ENCODE data around the gene EIF1AX.
"Not testable (repeated sequence)": the region's sequence is repeated elsewhere in the genome, so short reads cannot be mapped to it uniquely, and the experiment has no call there.

Gene EIF1AX

DNA sequence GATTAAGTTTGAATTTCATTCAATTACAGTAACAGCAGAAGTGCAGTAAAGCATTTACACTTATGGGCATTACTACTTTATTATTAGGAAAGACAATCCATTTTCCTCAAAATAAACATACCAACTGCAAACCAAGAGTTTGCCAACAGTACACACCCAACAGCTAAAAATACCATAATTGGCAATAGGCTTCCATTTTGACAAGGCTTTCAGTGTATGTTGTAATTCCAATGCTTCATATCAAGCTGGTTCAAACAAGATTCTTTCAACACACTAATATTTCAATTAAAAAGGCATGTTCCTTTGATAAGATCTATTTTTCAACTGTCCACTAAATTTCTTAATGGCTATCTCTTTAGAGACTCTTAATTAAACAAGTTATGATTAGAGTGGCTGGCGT, 12.1 kb downstream of the EIF1AX start:
- TF ChIP-seq, protein P1, sequence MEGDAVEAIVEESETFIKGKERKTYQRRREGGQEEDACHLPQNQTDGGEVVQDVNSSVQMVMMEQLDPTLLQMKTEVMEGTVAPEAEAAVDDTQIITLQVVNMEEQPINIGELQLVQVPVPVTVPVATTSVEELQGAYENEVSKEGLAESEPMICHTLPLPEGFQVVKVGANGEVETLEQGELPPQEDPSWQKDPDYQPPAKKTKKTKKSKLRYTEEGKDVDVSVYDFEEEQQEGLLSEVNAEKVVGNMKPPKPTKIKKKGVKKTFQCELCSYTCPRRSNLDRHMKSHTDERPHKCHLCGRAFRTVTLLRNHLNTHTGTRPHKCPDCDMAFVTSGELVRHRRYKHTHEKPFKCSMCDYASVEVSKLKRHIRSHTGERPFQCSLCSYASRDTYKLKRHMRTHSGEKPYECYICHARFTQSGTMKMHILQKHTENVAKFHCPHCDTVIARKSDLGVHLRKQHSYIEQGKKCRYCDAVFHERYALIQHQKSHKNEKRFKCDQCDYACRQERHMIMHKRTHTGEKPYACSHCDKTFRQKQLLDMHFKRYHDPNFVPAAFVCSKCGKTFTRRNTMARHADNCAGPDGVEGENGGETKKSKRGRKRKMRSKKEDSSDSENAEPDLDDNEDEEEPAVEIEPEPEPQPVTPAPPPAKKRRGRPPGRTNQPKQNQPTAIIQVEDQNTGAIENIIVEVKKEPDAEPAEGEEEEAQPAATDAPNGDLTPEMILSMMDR (IDR thresholded peaks at IDR 0.05; ENCODE audit: low read depth, low read length): no peak
- H3K4me3 ChIP-seq (replicated peaks in 1 of 2; ENCODE audit: low read depth in 2 of 2, low read length in 2 of 2): no peak overlapping the region
- DNase-seq (ENCODE audit: low read depth in 2 of 2): no peak

DNA sequence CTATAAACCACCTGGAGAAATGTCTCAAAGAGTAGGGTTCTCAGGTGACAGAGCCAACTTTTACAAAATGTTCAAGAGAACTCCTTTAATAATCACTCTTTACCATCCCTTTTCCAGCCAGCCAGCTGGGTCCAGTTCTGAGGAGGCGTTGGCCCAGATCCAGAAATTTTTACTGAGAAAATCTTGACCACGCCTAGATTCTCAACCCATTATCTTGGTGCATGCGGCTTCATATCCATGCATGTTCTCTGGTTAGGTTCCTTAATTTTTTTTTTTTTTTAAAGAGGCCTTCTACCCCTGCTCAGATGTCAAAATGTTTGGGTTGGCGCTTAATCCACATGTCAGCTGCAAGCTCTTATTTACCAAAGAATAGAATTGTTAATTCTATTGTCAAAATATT, 13.0 kb downstream of the EIF1AX start:
- DNase-seq (ENCODE audit: low read depth in 2 of 2): peak; percentile 19 to 22
- TF ChIP-seq, protein P1 (IDR thresholded peaks at IDR 0.05; ENCODE audit: low read depth, low read length): no peak
- H3K4me3 ChIP-seq (replicated peaks in 1 of 2; ENCODE audit: low read depth in 2 of 2, low read length in 2 of 2): no peak overlapping the region

DNA sequence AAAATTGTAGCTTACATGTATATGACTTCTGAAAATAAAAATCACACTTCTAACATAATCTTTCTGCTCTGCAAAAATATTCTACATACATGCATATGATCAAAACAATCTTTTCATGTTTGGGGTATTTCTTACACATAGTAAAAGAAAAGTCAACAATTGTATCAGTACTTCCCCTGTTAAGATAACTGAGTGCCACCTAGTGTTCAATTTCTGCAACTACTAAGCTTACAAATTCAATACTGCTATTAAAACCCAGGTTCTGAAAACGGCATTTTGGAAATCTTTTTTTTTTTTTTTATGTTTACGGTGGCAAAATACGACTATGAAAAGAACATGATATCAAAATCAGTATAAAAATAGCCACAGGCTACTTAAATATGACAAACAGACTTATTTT, 14.2 kb downstream of the EIF1AX start:
- TF ChIP-seq, protein P1 (IDR thresholded peaks at IDR 0.05; ENCODE audit: low read depth, low read length): peak; percentile 7
- H3K4me3 ChIP-seq (replicated peaks in 1 of 2; ENCODE audit: low read depth in 2 of 2, low read length in 2 of 2); DNase-seq (ENCODE audit: low read depth in 2 of 2): not testable (repeated sequence)

DNA sequence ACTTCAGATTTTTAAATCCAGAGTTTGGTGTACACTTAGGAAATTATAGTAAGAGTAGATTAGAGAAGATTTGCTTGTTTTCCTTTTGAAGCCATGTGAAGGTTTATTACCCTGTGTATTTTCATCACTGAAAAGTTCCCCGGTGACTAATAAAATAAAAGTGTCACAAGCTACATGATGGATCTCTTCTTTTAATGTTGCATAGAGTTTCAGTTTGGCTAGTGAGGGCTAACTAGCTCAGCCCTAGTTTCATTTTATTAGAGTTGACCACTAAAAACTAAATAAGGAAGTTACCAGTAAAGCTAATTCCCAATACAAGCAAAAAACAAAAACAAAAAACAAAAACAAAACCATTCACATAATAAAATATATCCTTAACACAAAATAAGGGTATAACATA, 14.8 kb downstream of the EIF1AX start:
- not testable (repeated sequence) for H3K4me3 ChIP-seq (replicated peaks in 1 of 2; ENCODE audit: low read depth in 2 of 2, low read length in 2 of 2); DNase-seq (ENCODE audit: low read depth in 2 of 2)

DNA sequence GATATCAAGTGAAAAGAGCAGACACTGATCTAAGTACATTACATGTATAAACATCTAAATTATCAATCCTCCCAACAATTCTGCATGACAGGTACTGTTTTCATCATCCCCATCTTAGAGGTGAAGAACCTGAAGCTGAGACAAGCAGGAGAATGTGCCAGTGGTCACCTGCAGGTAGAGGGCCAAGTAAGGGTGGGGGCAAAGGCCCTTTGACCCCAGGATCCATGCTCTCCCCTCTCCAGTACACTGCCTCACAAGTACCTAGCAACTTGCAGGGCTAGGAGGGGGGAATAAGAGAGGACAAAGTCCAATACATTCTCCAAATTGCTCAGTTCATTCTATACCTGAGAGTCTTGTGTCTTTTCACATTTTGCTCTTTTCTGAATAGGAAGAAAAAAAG, 16.7 kb downstream of the EIF1AX start:
- TF ChIP-seq, protein P1 (IDR thresholded peaks at IDR 0.05; ENCODE audit: low read depth, low read length): no peak
- no peak for DNase-seq (ENCODE audit: low read depth in 2 of 2)
- no peak overlapping the region for H3K4me3 ChIP-seq (replicated peaks in 1 of 2; ENCODE audit: low read depth in 2 of 2, low read length in 2 of 2)

DNA sequence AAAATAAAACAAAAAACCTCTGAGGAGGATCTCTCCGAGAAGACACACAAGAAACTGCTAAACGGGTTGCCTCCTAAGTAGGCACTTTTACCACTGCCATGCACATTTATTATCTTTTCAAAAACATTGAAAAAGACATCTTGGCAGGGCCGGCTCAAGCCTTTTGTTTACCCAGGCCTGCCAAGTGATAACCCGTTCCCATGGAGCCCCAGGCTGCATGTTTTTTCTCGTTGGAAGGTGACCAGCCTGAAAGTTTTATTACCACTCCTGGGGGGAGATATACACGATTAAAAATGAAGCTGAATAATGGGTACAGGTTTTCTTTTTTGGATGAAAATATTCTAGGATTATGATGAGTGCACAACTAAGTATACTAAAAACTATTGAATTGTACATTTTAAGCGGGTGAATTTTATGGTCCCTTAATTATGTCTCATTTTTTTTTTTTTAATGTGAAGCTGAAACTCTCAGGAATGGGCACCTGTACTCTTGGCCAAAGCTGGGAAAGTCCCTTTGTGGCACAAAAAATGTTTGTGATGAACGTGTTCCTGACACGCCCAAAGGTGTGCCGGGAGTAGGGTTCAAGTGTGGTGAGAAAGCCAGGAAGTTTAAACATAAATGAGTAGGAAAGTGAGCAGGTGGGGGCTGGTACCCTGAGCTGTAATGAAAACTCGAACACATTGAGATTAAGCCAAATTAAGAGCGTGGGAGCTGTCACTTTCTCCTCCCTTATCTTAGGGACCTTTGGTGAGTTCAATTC, 23.4 kb downstream of the EIF1AX start:
- DNase-seq (ENCODE audit: low read depth in 2 of 2): no peak
- H3K4me3 ChIP-seq (replicated peaks in 1 of 2; ENCODE audit: low read depth in 2 of 2, low read length in 2 of 2): no peak overlapping the region
- TF ChIP-seq, protein P1 (IDR thresholded peaks at IDR 0.05; ENCODE audit: low read depth, low read length): no peak

DNA sequence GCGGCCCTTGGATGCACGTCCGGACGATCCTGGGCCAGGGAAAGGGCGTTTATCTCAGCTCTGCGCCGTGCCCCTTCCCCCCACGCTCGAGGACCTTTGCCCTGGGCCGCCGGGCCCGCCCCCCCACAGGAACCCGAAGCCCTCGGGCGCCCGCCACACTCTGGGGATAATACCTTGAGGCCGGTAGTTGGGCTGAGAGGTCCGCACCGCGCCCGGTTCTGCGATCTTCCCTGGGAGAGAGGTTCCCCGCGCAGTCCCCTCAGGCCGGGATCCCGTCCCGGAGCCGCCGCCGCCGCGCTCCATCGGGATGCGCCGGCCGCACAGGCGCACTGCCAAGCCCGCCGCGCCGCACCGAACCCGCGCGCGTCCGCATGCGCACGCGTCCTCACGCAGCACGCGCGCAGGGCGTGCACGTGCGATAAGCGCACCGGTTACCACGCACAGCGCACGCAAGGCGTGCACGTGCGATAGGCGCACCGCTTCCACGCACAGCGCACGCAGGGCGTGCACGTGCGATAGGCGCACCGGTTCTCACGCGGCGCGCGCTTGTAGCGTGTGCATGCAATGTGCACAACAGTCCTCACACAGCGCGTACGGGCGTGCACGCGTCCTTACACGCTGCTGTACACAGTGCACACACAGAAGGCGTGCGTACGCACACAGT, 24.9 kb downstream of the EIF1AX start, which contains the start of gene MAP7D2:
Gene MAP7D2, minus strand, starts transcription at position 331 of the 664 bp plus-strand sequence. Its CDS starts 28 bp downstream, at position 303.
- DNase-seq (ENCODE audit: low read depth in 2 of 2): no peak
- TF ChIP-seq, protein P1 (IDR thresholded peaks at IDR 0.05; ENCODE audit: low read depth, low read length): no peak
- peak within 1 kb of the TSS; percentile 31 to 35 for H3K4me3 ChIP-seq (replicated peaks in 1 of 2; ENCODE audit: low read depth in 2 of 2, low read length in 2 of 2)
